ENCODE results near the gene TBATA.

The TBATA gene

GRCh38 chr10:70740406-70741288 lies 44.5 kb downstream of the TBATA start:
- DNase-seq = no peak

GRCh38 chr10:70738761-70739121 lies 46.4 kb downstream of the TBATA start:
- no peak for DNase-seq

GRCh38 chr10:70738006-70738760 lies 47.0 kb downstream of the TBATA start:
- no peak for DNase-seq

GRCh38 chr10:70737250-70737649 lies 47.9 kb downstream of the TBATA start:
- DNase-seq = no peak

GRCh38 chr10:70736525-70736924 lies 48.7 kb downstream of the TBATA start:
- no peak for DNase-seq

GRCh38 chr10:70735161-70735560 lies 50.0 kb downstream of the TBATA start:
- DNase-seq = no peak

GRCh38 chr10:70733051-70733450 lies 52.1 kb downstream of the TBATA start:
- DNase-seq = no peak

GRCh38 chr10:70732569-70732968 lies 52.6 kb downstream of the TBATA start:
- no peak for DNase-seq

- DNase-seq = no peak
Observed at GRCh38 chr10:70730955-70731354, 54.2 kb downstream of the TBATA start.

- DNase-seq = no peak
Observed at GRCh38 chr10:70729763-70730357, 55.3 kb downstream of the TBATA start.

GRCh38 chr10:70728328-70728727 lies 56.8 kb downstream of the TBATA start:
- DNase-seq = no peak

- DNase-seq = no peak
Observed at GRCh38 chr10:70726909-70727495, 58.2 kb downstream of the TBATA start.

GRCh38 chr10:70723771-70724170 lies 61.4 kb downstream of the TBATA start:
- DNase-seq = no peak

- DNase-seq = no peak
Observed at GRCh38 chr10:70722820-70723424, 62.3 kb downstream of the TBATA start.

Measured in stimulated activated CD4-positive, alpha-beta T cell treated with anti-CD3 and anti-CD28 coated beads, Interleukin-2, amount 100 ng/mL, for 48 hours (primary cell).